OCI-M1 (cell line): Measurements from ENCODE around the gene MTUS2.
A peak's percentile ranks its signal among the peaks of the same experiment; 100 is the strongest.
"Not testable (repeated sequence)": the region's sequence is repeated elsewhere in the genome, so short reads cannot be mapped to it uniquely, and the experiment has no call there.

Experiments
- DNase-seq: peaks from one replicate; lab custom pipeline; 2025; lab: John Stamatoyannopoulos, UW

The MTUS2 gene

GRCh38 chr13:29164116-29164515 is 344.0 kb downstream of the MTUS2 start:
- DNase-seq: no peak

- no peak for DNase-seq
These were observed 345.1 kb downstream of the MTUS2 start for GRCh38 chr13:29165216-29165615.

- DNase-seq: peak; percentile 5
These were observed 345.7 kb downstream of the MTUS2 start for GRCh38 chr13:29165840-29166239.

GRCh38 chr13:29170436-29171082 is 350.4 kb downstream of the MTUS2 start:
- DNase-seq: no peak

- no peak for DNase-seq
These were observed 351.1 kb downstream of the MTUS2 start for GRCh38 chr13:29171244-29171643.

- no peak for DNase-seq
These were observed 354.0 kb downstream of the MTUS2 start for GRCh38 chr13:29174093-29174492.

- DNase-seq: no peak
These were observed 355.2 kb downstream of the MTUS2 start for GRCh38 chr13:29175250-29175873.

GRCh38 chr13:29180055-29180454 is 359.9 kb downstream of the MTUS2 start:
- DNase-seq: no peak

GRCh38 chr13:29182216-29182615 is 362.1 kb downstream of the MTUS2 start:
- DNase-seq: no peak

- peak; percentile 73 for DNase-seq
These were observed 365.8 kb downstream of the MTUS2 start for GRCh38 chr13:29185926-29186325.

GRCh38 chr13:29187584-29187983 is 367.4 kb downstream of the MTUS2 start:
- DNase-seq: no peak

- DNase-seq: no peak
These were observed 370.2 kb downstream of the MTUS2 start for GRCh38 chr13:29190298-29190697.

- DNase-seq: no peak
These were observed 372.9 kb downstream of the MTUS2 start for GRCh38 chr13:29193083-29193482.

GRCh38 chr13:29195456-29195855 is 375.3 kb downstream of the MTUS2 start:
- DNase-seq: no peak

GRCh38 chr13:29196409-29197074 is 376.4 kb downstream of the MTUS2 start:
- no peak for DNase-seq

- DNase-seq: not testable (repeated sequence)
These were observed 382.6 kb downstream of the MTUS2 start for GRCh38 chr13:29202753-29203152.

- DNase-seq: no peak
These were observed 384.5 kb downstream of the MTUS2 start for GRCh38 chr13:29204651-29205050.

- no peak for DNase-seq
These were observed 390.5 kb downstream of the MTUS2 start for GRCh38 chr13:29210676-29211075.

- DNase-seq: not testable (repeated sequence)
These were observed 391.0 kb downstream of the MTUS2 start for GRCh38 chr13:29211162-29211561.

- no peak for DNase-seq
These were observed 402.3 kb downstream of the MTUS2 start for GRCh38 chr13:29222458-29222857.

GRCh38 chr13:29224206-29224605 is 404.1 kb downstream of the MTUS2 start:
- DNase-seq: no peak

GRCh38 chr13:29227576-29227975 is 407.4 kb downstream of the MTUS2 start:
- no peak for DNase-seq

- no peak for DNase-seq
These were observed 410.2 kb downstream of the MTUS2 start for GRCh38 chr13:29230299-29230845.
